ENCODE measurements around the gene SMPDL3B.

SMPDL3B gene

GRCh38 chr1:27940870-27941560 is 6.2 kb downstream of the SMPDL3B start:
- no peak for DNase-seq (ENCODE audit: low read depth, low spot score)

GRCh38 chr1:27941671-27942540 is 7.1 kb downstream of the SMPDL3B start:
- no peak for DNase-seq (ENCODE audit: low read depth, low spot score)

GRCh38 chr1:27945020-27945419 is 10.2 kb downstream of the SMPDL3B start:
- no peak for DNase-seq (ENCODE audit: low read depth, low spot score)

GRCh38 chr1:27949027-27949426 is 14.2 kb downstream of the SMPDL3B start:
- DNase-seq (ENCODE audit: low read depth, low spot score), result no peak

- no peak for DNase-seq (ENCODE audit: low read depth, low spot score)
Measured at GRCh38 chr1:27951396-27951795, 16.6 kb downstream of the SMPDL3B start.

GRCh38 chr1:27952147-27952546 is 17.3 kb downstream of the SMPDL3B start:
- DNase-seq (ENCODE audit: low read depth, low spot score), result no peak

GRCh38 chr1:27954186-27954585 is 19.4 kb downstream of the SMPDL3B start:
- no peak for DNase-seq (ENCODE audit: low read depth, low spot score)

GRCh38 chr1:27955076-27955475 is 20.3 kb downstream of the SMPDL3B start:
- no peak for DNase-seq (ENCODE audit: low read depth, low spot score)

GRCh38 chr1:27956761-27957160 is 22.0 kb downstream of the SMPDL3B start:
- DNase-seq (ENCODE audit: low read depth, low spot score), result no peak

- no peak for DNase-seq (ENCODE audit: low read depth, low spot score)
Measured at GRCh38 chr1:27957655-27958054, 22.9 kb downstream of the SMPDL3B start.

GRCh38 chr1:27958513-27958912 is 23.7 kb downstream of the SMPDL3B start:
- DNase-seq (ENCODE audit: low read depth, low spot score), result no peak

- peak; percentile 96 for DNase-seq (ENCODE audit: low read depth, low spot score)
Measured at GRCh38 chr1:27959792-27960603, 25.2 kb downstream of the SMPDL3B start, which contains the start of gene XKR8. Gene XKR8 (plus strand): TSS chr1:27959973. CDS start chr1:27960070, 97 bp downstream.

- no peak for DNase-seq (ENCODE audit: low read depth, low spot score)
Measured at GRCh38 chr1:27960762-27961645, 26.2 kb downstream of the SMPDL3B start.

- DNase-seq (ENCODE audit: low read depth, low spot score), result no peak
Measured at GRCh38 chr1:27961646-27962221, 26.9 kb downstream of the SMPDL3B start.

- DNase-seq (ENCODE audit: low read depth, low spot score), result no peak
Measured at GRCh38 chr1:27963393-27963792, 28.6 kb downstream of the SMPDL3B start.

- peak; percentile 10 for DNase-seq (ENCODE audit: low read depth, low spot score)
Measured at GRCh38 chr1:27966402-27967105, 31.8 kb downstream of the SMPDL3B start.

GRCh38 chr1:27967106-27967883 is 32.5 kb downstream of the SMPDL3B start:
- no peak for DNase-seq (ENCODE audit: low read depth, low spot score)

GRCh38 chr1:27967884-27968466 is 33.2 kb downstream of the SMPDL3B start:
- DNase-seq (ENCODE audit: low read depth, low spot score), result no peak

GRCh38 chr1:27968692-27969091 is 33.9 kb downstream of the SMPDL3B start:
- DNase-seq (ENCODE audit: low read depth, low spot score), result no peak
